Prostate gland (tissue), 2 donors: ENCODE results near the gene SAT1. TPM values are rescaled to one million over a fixed set of nuclear protein-coding genes. Genes with fewer than 3 reads are reported as not detected.

Source experiments
- DNase-seq: peaks from one replicate; pipeline ENCODE4 v3.0.0-alpha.2; 2019; ENCODE audit warnings: low spot score
- H3K27ac ChIP-seq, 2 donors: fragments of 200-600 bp; sonication (generic); 2 replicates each; pipeline ENCODE4 v1.5.1; 2017 to 2019
- H3K27me3 ChIP-seq: fragments of 200-600 bp; sonication (generic); replicated peaks from 2 replicates; pipeline ENCODE4 v1.5.1; 2019; ENCODE audit not compliant: insufficient read depth
- H3K36me3 ChIP-seq, 2 donors: fragments of 200-600 bp; sonication (generic); 1 replicate in 1 of 2; 2 replicates in 1 of 2; pipeline versions ENCODE4 v1.5.1 to v1.8.1; 2017 to 2019
- H3K4me1 ChIP-seq: fragments of 200-600 bp; sonication (generic); replicated peaks from 2 replicates; pipeline ENCODE4 v1.5.1; 2019
- H3K4me3 ChIP-seq, 2 donors: fragments of 200-600 bp; sonication (generic); 2 replicates each; pipeline ENCODE4 v1.5.1; 2017 to 2019
- H3K9me3 ChIP-seq: fragments of 200-600 bp; sonication (generic); 2 replicates; pipeline ENCODE4 v1.5.1; 2017
- CTCF ChIP-seq, 4 experiments: fragments of 200-600 bp in 2 of 4; fragments of 450-650 bp in 2 of 4; sonication (generic) in 2 of 4; IDR thresholded peaks; 1 replicate in 3 of 4; 2 replicates in 1 of 4; pipeline ENCODE4 v1.5.1; 2016 to 2019; ENCODE audit warnings: antibody characterized with exemption in 4 of 4, mild to moderate bottlenecking in 2 of 4, moderate library complexity in 2 of 4
- POLR2A ChIP-seq: fragments of 450-650 bp; IDR thresholded peaks from one replicate; pipeline ENCODE4 v1.6.1; 2016; ENCODE audit warnings: antibody characterized with exemption, mild to moderate bottlenecking
- POLR2AphosphoS5 ChIP-seq: sonication (generic); formaldehyde crosslinking; IDR thresholded peaks from one replicate; pipeline ENCODE4 v1.6.1; 2017; ENCODE audit warnings: antibody characterized with exemption
- WGBS: methylation state at CpG from one replicate; pipeline ENCODE4 v1.1.5; 2018; 5-methylcytosine and 5-hydroxymethylcytosine counted together
- intact Hi-C: fragments of 100-400 bp; cut with DNase I; formaldehyde crosslinking; loops from one replicate; pipeline ENCODE4 v1.14.2; 2022
- small RNA-seq, 2 donors: library from RNA; depleted of rRNA; stranded (forward); fragments of <200 nt; gene quantifications; one replicate each; pipeline ENCODE3, GENCODE V24; 2016
- total RNA-seq, 2 donors: library from RNA; depleted of rRNA; stranded (reverse); fragments of >200 nt; gene quantifications; one replicate each; pipeline ENCODE4 v1.1.0, GENCODE V29; 2016

Gene SAT1
- total RNA-seq, 2 donors from 2014 or later = 461 to 567 TPM

DNA sequence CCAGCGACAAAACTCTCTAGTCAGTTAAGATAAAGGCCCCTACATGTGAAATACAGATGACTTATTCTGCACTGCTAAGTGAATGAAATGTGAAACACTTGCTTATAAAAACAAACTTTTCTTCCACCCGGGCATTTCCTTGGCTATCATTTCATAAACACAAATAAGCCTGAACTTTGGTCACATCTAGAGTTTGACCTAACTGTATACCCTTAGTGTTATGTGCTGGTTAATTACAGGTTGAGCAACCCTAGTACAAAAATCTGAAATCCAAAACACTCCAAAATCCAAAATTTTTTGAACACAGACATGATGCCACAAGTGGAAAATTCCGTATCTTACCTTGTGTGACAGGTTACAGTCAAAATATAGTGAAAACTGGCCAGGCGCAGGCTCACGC is 45.9 kb downstream of the SAT1 start:
- DNase-seq = no peak
- 84% methylated on average over 5 of the region's 5 CpGs for WGBS
- H3K27me3 ChIP-seq = no peaks in the 10 kb centered on the region
- H3K27ac ChIP-seq = no peak overlapping the region
- H3K4me3 ChIP-seq = no peak overlapping the region
- H3K9me3 ChIP-seq = no peaks in the 10 kb centered on the region
- H3K4me1 ChIP-seq = no peaks in the 10 kb centered on the region
- intact Hi-C loops = no loop called here
- TF ChIP-seq CTCF (IDR thresholded peaks at IDR 0.05) (no peak), POLR2AphosphoS5 (no peak), POLR2A (no peak)
- no peaks in the 10 kb centered on the region for H3K36me3 ChIP-seq

GRCh38 chrX:23832721-23833120 is 49.7 kb downstream of the SAT1 start:
- intact Hi-C loops = no loop called here
- H3K4me1 ChIP-seq = no peaks in the 10 kb centered on the region
- H3K27ac ChIP-seq = no peak overlapping the region
- H3K36me3 ChIP-seq = no peaks in the 10 kb centered on the region
- H3K4me3 ChIP-seq = no peak overlapping the region
- DNase-seq = no peak
- TF ChIP-seq POLR2A = no peak
- TF ChIP-seq CTCF (IDR thresholded peaks at IDR 0.05) = no peak
- TF ChIP-seq POLR2AphosphoS5 = no peak
- no peaks in the 10 kb centered on the region for H3K9me3 ChIP-seq
- WGBS = 78% methylated on average over 1 of the region's 1 CpG
- H3K27me3 ChIP-seq = no peaks in the 10 kb centered on the region

Small RNA genes within 50 kb of the gene (small RNA-seq; reads per million reads assigned to genes)
- 0 reads per million in 2 donors for gene RF00019

Other genes starting within 250 kb of the SAT1 start
- 100 to 1,000 TPM; 193 to 200 TPM for gene PRDX4, start 115.7 kb upstream of the SAT1 start, total RNA-seq
- 10 to 100 TPM; 19.6 to 31.5 TPM for gene ACOT9, start 39.9 kb upstream of the SAT1 start, total RNA-seq
- 10 to 100 TPM; 12.3 to 17.3 TPM for gene APOO, start 124.8 kb downstream of the SAT1 start, total RNA-seq
- gene CXorf58, start 124.8 kb downstream of the SAT1 start, total RNA-seq = under 1 TPM in 1 of 2 donors, not detected in 1; 0.14 TPM
- gene KLHL15, start 244.0 kb downstream of the SAT1 start, total RNA-seq = 10 to 100 TPM in 1 of 2 donors, 1 to 10 TPM in 1; 4.7 to 64.6 TPM